ENCODE data around the gene LRBA. TPM values are rescaled to one million over a fixed set of nuclear protein-coding genes. Genes with fewer than 3 reads are reported as not detected.

The LRBA gene
- total RNA-seq, 4 donors from 2014 or later: 28.0 to 51.5 (median 30.9) TPM

GRCh38 chr4:150943818-150944217 lies 71.3 kb downstream of the LRBA start:
- ATAC-seq (ENCODE audit: low FRiP score): no peak
- TF ChIP-seq CTCF (IDR thresholded peaks at IDR 0.05): no peak
- no peak for DNase-seq (ENCODE audit: low spot score)

DNA sequence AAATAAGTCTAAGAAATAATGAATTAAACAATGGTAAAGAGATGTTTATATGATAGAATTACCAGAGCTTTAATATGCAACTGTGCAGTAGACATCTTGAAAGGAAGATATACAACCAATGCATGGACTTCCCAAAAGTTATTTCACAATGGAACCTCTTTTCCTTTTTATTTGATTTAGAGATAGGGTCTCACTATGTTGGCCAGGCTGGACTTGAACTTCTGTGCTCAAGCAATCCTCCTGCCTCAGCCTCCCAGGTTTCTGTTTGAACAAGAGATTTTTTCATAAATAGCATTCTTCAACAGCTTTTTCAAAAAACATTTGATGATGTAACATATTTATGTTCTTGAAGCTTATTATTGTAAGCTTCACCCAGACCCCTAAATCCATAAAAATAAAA lies 72.0 kb downstream of the LRBA start:
- no peak for TF ChIP-seq CTCF (IDR thresholded peaks at IDR 0.05)
- ATAC-seq (ENCODE audit: low FRiP score) (no peak), DNase-seq (ENCODE audit: low spot score) (no peak)

GRCh38 chr4:150942539-150942938 lies 72.5 kb downstream of the LRBA start:
- DNase-seq (ENCODE audit: low spot score) (no peak), ATAC-seq (ENCODE audit: low FRiP score) (no peak)
- TF ChIP-seq CTCF (IDR thresholded peaks at IDR 0.05): no peak

DNA sequence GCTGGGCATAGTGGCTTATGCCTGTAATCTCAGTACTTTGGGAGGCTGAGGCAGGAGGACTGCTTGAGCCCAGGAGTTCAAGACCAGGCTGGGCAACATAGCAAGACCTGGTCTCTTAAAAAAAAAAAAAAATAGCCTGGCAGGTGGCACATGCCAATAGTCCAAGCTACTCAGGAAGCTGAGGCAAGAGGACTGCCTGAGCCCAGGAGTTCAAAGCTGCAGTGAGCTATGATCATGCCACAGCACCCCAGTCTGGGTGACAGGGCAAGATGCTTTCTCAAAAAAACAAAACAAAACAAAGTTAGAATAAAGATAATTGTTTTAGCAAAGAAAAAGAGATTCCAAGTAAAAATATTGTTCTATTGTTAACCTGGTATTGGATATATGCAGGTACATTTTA lies 75.0 kb downstream of the LRBA start:
- no peak for DNase-seq (ENCODE audit: low spot score)
- no peak for TF ChIP-seq CTCF (IDR thresholded peaks at IDR 0.05)
- no peak for ATAC-seq (ENCODE audit: low FRiP score)

GRCh38 chr4:150939530-150939929 lies 75.6 kb downstream of the LRBA start:
- no peak for TF ChIP-seq CTCF (IDR thresholded peaks at IDR 0.05)
- DNase-seq (ENCODE audit: low spot score): no peak

DNA sequence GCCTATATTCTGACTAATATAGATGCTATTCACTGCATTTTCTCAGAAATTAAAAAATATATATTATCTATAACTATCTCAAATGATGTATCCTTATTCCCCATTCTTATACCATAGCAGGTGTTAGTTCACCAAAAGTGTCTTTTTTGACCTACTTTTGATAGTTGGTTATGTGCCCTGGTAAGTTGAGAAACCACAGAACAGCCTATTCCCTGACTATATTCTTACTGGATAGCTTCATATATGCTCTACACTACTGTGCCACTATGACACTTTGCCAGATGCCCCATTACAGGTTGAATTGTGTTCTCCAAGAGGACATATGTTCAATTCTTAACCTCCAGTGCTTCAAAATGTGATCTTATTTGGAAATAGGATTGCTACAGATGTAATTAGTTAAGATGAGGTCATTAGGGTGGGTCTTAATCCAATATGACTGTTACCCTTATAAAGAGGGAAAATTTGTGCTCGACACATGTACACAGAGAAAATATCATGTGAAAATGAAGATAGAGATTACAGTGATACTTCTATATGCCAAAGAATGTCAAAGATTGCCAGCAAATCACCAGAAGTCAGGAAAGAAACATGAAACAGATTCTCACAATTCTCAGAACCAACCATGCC lies 76.1 kb downstream of the LRBA start:
- no peak for TF ChIP-seq CTCF (IDR thresholded peaks at IDR 0.05)
- no peak for DNase-seq (ENCODE audit: low spot score)
- ATAC-seq (ENCODE audit: low FRiP score): no peak

More at GRCh38 chr4:150939530-150939929, 75.6 kb downstream of the LRBA start:
- ATAC-seq (ENCODE audit: low FRiP score): no peak

- TF ChIP-seq CTCF (IDR thresholded peaks at IDR 0.05): no peak
- no peak for ATAC-seq (ENCODE audit: low FRiP score)
- no peak for DNase-seq (ENCODE audit: low spot score)
Observed at GRCh38 chr4:150938417-150938816, 76.7 kb downstream of the LRBA start.
